Duodenal mucosa (tissue), 2 donors: Measurements from ENCODE around the gene NCAPD2.
A peak's percentile ranks its signal among the peaks of the same experiment; 100 is the strongest.

Source experiments
- H3K27ac ChIP-seq: one replicate; pipeline ENCODE4 v1.7.0; 2013; ENCODE audit warnings: low read depth, low read length
- H3K27me3 ChIP-seq, 2 donors: one replicate each; pipeline ENCODE4 v1.7.0; 2013; ENCODE audit warnings: low read length in 2 of 2, control low read depth in 1 of 2; ENCODE audit not compliant: insufficient read depth in 2 of 2, control insufficient read depth in 1 of 2
- H3K36me3 ChIP-seq, 2 donors: one replicate each; pipeline ENCODE4 v1.7.0; 2013; ENCODE audit warnings: low read length in 2 of 2, control low read depth in 1 of 2; ENCODE audit not compliant: insufficient read depth in 2 of 2, control insufficient read depth in 1 of 2
- H3K4me1 ChIP-seq, 2 donors: one replicate each; pipeline ENCODE4 v1.7.0; 2013; ENCODE audit warnings: low read length in 2 of 2, control low read depth in 1 of 2; ENCODE audit not compliant: insufficient read depth in 2 of 2, control insufficient read depth in 1 of 2
- H3K4me3 ChIP-seq, 2 donors: one replicate each; pipeline ENCODE4 v1.7.0; 2013; ENCODE audit warnings: low read length in 2 of 2, low read depth in 1 of 2
- H3K9ac ChIP-seq, 2 donors: one replicate each; pipeline ENCODE4 v1.7.0; 2013; ENCODE audit warnings: low read length in 2 of 2, low read depth in 1 of 2
- H3K9me3 ChIP-seq, 2 donors: one replicate each; pipeline ENCODE4 v1.7.0; 2013; ENCODE audit warnings: low read length in 2 of 2, control low read depth in 1 of 2; ENCODE audit not compliant: control insufficient read depth in 1 of 2

The NCAPD2 gene

DNA sequence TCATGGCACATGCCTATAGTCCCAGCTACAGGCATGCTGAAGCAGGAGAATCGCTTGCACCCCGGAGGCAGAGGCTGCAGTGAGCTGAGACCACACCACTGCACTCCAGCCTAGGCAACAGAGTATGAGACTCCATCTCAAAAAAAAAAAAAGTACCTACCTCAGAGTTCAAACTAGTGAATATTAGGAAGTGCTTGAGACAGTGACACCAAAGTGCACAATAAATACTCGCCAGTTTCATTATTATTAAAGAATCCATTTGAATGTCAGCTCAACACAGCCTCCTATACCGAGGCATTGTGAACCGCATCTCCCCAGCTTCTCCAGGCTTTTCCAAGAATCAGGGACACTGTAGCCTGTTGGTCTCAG is 45.4 kb downstream of the NCAPD2 start:
- H3K4me3 ChIP-seq = no peak overlapping the region
- no peaks in the 10 kb centered on the region for H3K9me3 ChIP-seq
- H3K27ac ChIP-seq = no peak overlapping the region
- H3K9ac ChIP-seq = peak overlapping the region in 1 of 2 donors; percentile 40
- no peaks in the 10 kb centered on the region for H3K27me3 ChIP-seq
- peaks cover 20 to 34% of the 10 kb centered on the region in 2 donors for H3K36me3 ChIP-seq
- peaks cover 57 to 63% of the 10 kb centered on the region in 2 donors for H3K4me1 ChIP-seq

DNA sequence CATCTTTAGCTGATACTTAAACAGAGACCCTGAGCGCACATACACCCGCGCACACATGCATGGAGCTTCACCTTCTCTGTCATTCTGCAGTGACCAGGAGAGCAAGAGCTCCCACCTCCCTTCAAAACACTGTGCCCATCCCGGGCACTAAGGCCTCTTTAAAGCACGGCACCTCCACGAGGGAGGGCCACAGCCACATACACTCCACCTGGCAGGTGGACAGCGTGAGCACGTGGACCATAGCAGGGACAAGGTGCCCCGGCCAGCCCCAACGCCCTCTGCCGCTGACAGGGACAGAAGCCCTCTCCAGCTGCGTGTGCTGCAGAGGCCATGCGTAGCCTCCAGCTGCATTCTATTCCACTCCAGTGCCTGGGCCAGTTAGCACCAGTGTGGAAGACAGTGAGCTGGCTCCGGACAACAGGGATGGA is 45.8 kb downstream of the NCAPD2 start:
- Histone ChIP-seq H3K9ac (peak overlapping the region; percentile 48 to 52), H3K36me3 (peaks cover 20 to 38% of the 10 kb centered on the region in 2 donors), H3K27ac (peak overlapping the region; percentile 90), H3K4me3 (peak overlapping the region; percentile 37 to 60), H3K4me1 (peaks cover 57 to 66% of the 10 kb centered on the region in 2 donors), H3K9me3 (no peaks in the 10 kb centered on the region), H3K27me3 (no peaks in the 10 kb centered on the region)

DNA sequence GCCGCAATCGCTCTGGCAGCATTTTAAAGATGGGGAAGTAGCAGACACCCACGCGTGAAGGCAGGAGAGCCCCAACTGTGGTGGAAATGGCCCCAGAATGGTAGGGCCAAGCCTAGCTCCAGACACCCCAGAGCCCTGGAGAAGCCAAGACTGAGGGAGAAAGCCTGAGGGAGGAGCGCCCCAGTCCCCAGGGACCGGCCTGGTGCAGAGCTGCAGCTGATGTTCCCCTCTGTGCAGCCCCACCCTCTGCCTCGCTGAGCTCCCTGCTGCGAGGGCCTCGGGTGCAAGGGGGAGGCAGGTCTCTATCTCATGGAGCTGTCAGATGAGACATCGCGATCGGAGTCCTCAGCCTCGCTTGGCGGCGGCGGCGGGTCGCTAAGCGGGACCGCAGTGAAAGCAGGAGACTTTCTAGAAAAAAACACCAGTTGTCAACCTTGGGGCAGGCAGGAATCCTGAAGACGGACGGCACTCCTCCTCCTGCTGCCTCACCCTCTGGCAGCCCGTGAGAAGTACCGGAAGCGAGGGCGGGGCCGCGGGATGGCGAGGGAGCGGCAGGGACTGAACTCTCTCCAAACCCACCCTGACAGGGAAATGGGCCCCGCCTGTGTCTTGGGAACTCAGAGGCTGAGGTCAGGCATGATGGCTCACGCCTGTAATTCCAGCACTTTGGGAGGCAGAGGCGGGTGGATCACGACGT is 46.4 kb downstream of the NCAPD2 start:
- Histone ChIP-seq H3K9me3 (no peaks in the 10 kb centered on the region), H3K9ac (peak overlapping the region; percentile 48 to 52), H3K27me3 (no peaks in the 10 kb centered on the region), H3K27ac (peak overlapping the region; percentile 90), H3K36me3 (peaks cover 20 to 38% of the 10 kb centered on the region in 2 donors), H3K4me3 (peak overlapping the region; percentile 37 to 60), H3K4me1 (peaks cover 57 to 64% of the 10 kb centered on the region in 2 donors)

DNA sequence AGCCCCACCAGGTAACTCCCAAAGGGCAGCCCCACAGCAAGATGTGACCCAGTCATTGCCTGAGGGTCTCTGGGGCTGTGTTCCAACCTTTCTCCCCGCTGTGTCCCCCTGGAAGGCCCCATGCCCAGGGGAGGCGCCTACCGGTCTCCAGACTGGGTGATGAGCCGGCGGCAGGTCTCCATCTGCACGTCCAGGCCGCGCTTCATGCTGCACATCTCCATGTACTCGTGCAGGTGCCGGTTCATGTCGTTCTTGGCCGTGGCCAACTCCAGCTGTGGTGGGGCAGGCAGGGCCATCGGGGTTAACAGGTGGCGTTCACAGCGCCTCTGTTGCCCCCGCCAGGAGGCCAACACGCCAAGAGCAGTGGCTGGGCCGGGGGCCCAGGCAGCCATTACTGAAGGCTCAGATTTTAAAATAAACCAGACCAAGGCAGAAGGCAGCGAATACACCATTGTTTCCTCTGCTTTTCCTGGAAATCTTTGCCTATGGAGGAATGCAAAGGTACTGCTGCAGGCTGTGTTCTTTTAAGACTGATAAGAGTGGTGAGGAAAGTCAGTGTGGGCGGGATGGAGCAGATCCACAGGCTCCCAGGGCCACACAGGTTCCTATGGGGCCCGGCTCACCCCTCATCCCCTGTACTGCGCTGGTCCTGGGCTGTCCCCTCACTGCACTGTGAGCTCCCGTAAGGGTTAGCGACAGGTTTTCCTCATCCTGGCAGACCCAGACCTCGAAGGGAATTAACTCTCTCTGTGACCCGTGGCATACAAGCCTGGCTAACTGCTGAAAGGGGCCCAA is 47.7 kb downstream of the NCAPD2 start:
- Histone ChIP-seq H3K4me3 (peak overlapping the region; percentile 18 to 62), H3K36me3 (peaks cover 17 to 36% of the 10 kb centered on the region in 2 donors), H3K9ac (peak overlapping the region; percentile 57 to 73), H3K27me3 (no peaks in the 10 kb centered on the region), H3K9me3 (no peaks in the 10 kb centered on the region), H3K4me1 (peaks cover 45 to 52% of the 10 kb centered on the region in 2 donors), H3K27ac (peak overlapping the region; percentile 90)

GRCh38 chr12:6542209-6543009 is 48.5 kb downstream of the NCAPD2 start:
- no peaks in the 10 kb centered on the region for H3K27me3 ChIP-seq
- H3K4me3 ChIP-seq = peak overlapping the region; percentile 18 to 62
- peak overlapping the region; percentile 57 to 73 for H3K9ac ChIP-seq
- peaks cover 11 to 27% of the 10 kb centered on the region in 2 donors for H3K36me3 ChIP-seq
- H3K4me1 ChIP-seq = peaks cover 38 to 43% of the 10 kb centered on the region in 2 donors
- no peaks in the 10 kb centered on the region for H3K9me3 ChIP-seq
- peak overlapping the region; percentile 74 for H3K27ac ChIP-seq

DNA sequence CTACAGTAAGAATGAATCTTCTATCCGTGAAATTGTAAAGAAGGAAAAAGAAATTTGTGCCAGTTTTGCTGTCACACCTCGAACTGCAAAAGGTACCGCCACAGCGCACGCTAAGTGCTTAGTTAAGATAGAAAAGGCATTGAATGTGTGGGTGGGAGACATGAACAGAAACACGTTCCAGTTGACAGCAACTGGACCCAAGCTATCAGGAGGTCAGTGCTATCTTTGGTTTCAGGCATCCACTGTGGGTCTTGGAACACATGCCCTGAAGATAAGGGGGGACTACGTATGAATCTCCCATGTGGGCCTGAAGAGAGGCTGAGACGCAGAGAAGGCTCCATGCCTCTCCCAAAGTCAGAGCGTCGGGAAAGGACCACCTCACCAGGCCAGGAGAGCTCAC is 52.1 kb downstream of the NCAPD2 start:
- H3K4me1 ChIP-seq = peaks cover 20 to 27% of the 10 kb centered on the region in 2 donors
- H3K27ac ChIP-seq = no peak overlapping the region
- H3K36me3 ChIP-seq = peaks cover 2 to 26% of the 10 kb centered on the region in 2 donors
- no peak overlapping the region for H3K4me3 ChIP-seq
- no peak overlapping the region for H3K9ac ChIP-seq
- H3K9me3 ChIP-seq = no peaks in the 10 kb centered on the region
- no peaks in the 10 kb centered on the region for H3K27me3 ChIP-seq

- Histone ChIP-seq H3K4me3 (no peak overlapping the region), H3K9ac (no peak overlapping the region), H3K36me3 (peaks cover 5 to 26% of the 10 kb centered on the region in 2 donors), H3K9me3 (no peaks in the 10 kb centered on the region), H3K27me3 (no peaks in the 10 kb centered on the region), H3K27ac (no peak overlapping the region), H3K4me1 (peaks cover 17 to 23% of the 10 kb centered on the region in 2 donors)
Measured at GRCh38 chr12:6547566-6547965, 53.7 kb downstream of the NCAPD2 start.

DNA sequence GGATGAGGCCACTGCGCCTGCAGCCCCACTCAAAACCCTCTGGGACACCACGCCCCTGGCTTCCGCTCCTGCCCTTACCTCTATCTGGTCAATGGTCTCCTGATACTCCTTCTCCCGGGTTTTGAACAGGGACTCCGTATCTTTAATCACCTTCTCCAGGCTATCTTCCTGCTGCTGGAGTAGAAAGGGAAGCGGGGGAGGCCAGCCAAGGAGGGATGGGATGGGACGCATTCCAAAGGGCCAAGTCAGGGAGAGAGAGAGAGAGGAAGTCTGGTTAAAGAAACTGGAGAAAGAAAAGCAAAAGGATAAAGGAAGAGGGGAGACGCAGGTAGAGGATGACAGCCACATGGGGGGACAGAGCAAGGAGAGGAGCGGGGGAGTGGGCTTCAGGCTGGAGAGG is 54.1 kb downstream of the NCAPD2 start:
- Histone ChIP-seq H3K36me3 (peaks cover 5 to 26% of the 10 kb centered on the region in 2 donors), H3K9ac (no peak overlapping the region), H3K9me3 (no peaks in the 10 kb centered on the region), H3K4me1 (peaks cover 17 to 26% of the 10 kb centered on the region in 2 donors), H3K27ac (no peak overlapping the region), H3K27me3 (no peaks in the 10 kb centered on the region), H3K4me3 (no peak overlapping the region)

DNA sequence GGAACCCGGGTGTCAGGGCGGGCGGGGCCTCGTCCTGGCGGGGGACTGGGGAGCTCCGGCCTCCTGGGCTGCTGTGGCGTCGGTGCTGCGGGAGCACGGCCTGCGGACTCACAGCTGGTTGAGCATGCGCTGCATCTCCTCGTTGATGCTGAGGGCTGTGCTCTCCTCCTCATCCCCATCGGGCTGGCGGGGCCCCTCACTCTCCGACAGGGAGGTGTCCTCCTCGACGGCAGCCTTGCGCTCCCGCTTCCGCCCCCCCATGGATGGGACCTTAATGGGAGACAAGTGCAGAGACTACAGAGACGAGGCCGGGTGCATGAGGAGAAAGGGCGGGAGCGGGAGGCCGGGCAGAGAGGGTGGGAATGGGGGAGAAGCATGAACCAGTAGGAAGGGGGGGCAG is 54.7 kb downstream of the NCAPD2 start:
- Histone ChIP-seq H3K4me1 (peaks cover 19 to 29% of the 10 kb centered on the region in 2 donors), H3K36me3 (peaks cover 5 to 26% of the 10 kb centered on the region in 2 donors), H3K27me3 (no peaks in the 10 kb centered on the region), H3K9me3 (no peaks in the 10 kb centered on the region), H3K27ac (no peak overlapping the region), H3K4me3 (no peak overlapping the region), H3K9ac (no peak overlapping the region)
